NCI-H526 (cell line): ENCODE measurements around the gene HOXB8.

Source experiments
- DNase-seq, 2 experiments: peaks; one replicate each; lab custom pipeline; 2025; lab: John Stamatoyannopoulos, UW

The HOXB8 gene

DNA sequence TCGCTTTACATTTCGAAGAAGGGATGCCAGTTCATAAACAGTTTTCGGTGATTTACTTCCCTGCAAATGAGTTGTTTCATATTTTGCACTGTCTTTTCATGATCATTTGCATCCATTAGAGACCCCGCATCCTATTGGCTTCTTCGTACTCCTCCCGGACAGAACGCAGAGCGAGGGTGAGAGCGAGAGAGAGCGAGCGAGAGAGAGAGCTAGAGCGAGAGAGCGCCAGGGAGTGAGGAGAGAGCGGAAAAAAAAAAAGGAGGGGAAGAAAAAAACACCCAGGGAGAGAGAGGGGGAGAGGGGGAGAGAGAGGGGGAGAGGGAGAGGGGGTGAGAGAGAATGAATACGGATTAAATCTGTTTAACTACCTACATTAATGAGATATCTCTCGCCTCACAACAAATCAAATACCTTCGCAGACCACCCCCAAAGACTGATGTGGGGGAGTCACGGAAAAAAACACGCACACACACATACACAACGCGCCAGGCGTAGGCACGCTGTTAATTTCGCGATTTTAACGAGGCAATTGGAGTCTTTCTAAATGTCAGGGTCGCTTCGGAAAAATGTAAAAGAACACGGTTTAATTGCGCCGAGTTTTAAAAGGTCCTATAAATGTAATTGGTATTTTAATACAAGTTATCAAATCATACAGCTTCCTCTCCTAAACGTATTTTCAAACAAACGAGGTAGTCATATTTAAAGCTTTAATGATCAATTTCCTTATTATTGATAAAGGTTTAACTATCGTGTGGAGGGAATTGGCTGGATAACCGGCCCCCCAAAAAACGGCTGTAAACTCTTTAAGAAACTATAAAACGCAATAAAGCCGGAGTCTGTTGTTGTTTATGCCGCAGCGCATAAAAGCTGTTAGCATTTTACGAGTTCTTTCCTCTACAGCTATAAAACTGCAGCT, at the start of gene HOXB8:
HOXB8 (minus strand) TSS at position 246 of the 916 bp plus-strand sequence. CDS start 588 bp downstream, outside the sequence.
- DNase-seq = no peak

DNA sequence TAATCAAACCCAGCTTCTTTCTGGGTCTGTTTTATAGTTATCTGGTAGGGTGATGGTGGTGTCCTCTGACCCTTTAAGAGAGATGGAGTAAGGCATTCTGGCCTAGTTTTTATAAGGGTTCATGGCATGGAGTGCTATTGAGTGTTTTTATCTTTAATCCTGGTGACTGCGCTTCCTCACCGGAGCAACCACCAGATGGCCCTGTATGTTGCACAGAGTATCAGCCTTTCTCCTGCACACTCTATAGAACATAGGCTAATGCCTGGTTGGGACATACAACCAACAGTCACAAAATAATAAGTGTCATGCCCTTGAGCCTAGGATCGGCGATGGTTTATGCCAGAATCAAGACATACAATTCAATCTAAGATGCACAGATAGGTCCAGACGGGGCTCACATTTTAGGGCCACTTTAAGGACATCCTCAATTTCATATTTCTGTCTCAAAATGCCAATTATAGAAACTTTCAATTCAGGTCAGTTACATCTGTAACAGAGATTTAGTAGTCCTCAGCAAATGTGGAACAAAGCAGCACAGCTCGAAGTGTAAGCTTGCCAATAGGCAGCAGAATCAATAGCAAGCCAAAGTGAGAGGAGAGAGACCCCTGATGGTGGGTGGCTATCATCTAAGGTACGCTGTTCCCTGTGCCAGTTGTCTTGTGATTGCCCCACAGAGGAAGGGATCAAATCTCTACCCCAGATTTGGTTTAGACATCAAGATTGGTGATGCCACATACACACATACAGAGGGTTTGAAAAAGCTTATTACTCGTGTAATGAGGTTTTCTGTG, 48.2 kb upstream of the HOXB8 start:
- peak in 1 of 2 experiments; percentile 19 for DNase-seq

DNA sequence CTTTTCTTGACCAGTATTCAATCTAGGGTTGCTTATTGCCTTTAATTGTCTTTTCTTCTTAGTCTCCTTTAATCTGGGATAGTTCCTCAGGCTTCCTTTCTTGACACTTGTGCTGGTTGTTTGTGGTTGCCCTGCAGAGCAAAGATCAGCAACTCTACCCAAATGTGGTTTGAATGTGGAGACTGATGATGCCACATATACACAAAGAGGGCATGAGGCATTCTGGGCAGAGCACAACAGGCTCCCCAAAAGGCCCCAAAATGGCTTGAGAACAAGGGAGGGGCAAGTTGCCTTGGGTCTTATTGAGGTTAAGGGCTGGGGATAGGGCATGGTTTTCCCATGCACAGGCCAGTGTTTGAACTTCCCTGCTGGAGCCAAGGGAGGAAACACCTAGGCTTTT, 40.8 kb upstream of the HOXB8 start:
- no peak for DNase-seq

- no peak for DNase-seq
Measured at GRCh38 chr17:48649741-48650140, 34.6 kb upstream of the HOXB8 start.

- no peak for DNase-seq
Measured at GRCh38 chr17:48647963-48648245, 32.8 kb upstream of the HOXB8 start.

GRCh38 chr17:48647103-48647962, 32.2 kb upstream of the HOXB8 start:
- no peak for DNase-seq

GRCh38 chr17:48646183-48647102, 31.4 kb upstream of the HOXB8 start:
- DNase-seq = no peak

DNA sequence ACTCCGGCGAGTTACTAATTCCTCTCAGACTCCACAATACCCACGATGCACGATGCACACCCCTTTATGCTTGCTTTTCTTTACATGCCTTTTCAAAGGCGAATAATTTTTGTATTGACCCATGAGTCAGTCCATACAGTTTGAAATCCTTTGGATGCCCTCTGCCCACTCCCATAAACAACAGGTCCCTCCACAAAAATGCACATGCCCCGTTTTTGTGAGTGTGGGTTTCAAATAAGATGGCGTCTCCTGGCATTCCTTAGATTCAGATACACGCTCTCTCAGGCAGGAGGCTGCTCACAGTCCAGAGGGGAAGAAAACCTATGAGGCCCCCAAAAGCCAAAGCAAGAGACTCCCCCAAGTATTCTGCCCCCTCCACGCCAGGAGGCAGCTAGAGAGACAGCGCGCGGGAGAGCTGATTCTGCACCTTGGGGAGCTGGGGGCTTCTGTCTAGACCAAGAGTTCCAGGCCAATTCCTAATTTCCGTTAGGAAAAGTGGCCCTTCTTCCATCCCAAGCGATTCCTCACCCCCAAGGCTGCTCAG, 30.6 kb upstream of the HOXB8 start:
- DNase-seq = no peak

GRCh38 chr17:48644910-48645557, 29.9 kb upstream of the HOXB8 start:
- no peak for DNase-seq

GRCh38 chr17:48644159-48644558, 29.1 kb upstream of the HOXB8 start:
- DNase-seq = no peak

GRCh38 chr17:48643697-48644012, 28.6 kb upstream of the HOXB8 start:
- DNase-seq = no peak

DNA sequence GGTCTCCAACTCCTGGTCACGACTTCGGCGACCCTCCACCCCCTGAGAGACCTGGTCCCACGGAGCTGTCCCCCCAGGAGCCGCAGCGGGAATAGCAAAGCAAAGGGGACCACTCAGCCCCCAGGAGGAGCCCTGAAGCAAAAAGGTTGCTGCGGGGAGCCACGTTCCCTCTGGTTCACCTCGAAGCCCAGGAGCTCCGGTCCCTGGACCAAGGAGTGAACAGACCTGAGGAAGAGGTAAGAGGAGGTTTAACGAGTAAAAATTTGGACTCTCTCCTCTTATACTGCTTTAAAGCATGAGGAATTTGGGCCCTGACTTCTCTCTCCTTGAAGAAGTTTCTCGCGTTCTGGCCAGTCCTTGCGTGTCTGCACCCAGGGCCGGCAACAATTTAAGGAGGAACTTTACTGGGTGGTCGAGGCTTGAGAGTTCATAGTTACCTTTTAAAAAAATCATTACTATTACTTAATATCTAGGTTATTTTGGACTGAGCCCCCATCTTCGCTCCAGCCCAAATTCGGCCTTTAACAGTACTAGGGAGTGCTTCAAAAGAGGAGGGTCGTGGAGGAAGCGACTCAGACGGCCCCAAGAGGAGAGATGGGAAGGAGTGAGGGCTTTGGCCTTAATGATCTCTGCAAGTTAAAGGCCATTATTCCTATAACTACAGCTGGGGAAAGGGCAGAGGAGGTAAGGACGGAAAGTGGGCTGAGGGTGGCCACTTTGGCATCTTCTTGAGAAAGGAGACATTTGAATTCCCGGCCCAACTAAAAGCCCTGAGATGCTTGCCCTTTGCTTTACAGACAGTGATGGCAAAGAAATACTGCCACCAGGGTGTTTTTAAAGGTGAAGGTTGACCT, 28.0 kb upstream of the HOXB8 start:
- DNase-seq = no peak

DNA sequence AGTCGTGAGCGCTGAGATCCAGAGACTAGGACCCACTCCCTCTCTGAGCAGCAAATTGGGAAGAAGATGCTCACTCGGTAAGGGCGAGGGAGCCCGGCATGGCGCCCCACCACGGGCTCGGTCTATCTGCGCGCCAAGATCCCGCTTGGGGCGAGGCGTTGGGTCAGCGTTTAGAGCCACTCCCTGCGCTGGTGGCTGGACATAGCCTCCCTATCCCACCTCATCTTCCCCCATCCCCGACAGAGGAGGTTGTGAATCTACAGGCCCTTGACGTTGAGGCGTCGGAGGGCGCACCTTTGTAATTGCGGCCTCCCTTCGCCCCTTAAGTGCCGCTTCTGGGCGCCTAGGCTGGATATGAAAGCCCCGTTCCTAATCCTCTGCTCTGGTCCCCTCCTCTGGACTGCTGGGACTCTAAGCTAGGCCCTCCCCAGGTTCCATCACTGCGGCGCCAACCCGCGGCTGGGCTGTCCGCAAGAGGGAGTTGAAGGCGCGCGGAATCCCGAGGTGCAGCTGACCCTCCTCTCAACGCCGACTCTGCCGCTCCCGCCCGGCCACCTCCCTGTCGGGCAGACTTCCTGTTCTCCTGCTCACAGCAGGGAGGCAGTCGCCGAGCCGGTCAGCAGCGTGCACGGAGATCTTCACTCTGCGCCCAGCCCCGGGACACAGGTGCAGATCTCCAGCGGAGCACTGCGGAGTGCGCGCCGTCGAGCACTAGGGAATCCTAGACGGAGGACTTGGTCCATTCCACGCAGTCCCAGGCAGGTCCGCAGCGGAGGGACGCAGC, 27.2 kb upstream of the HOXB8 start:
- DNase-seq = no peak

GRCh38 chr17:48641541-48642058, 26.5 kb upstream of the HOXB8 start:
- no peak for DNase-seq

DNA sequence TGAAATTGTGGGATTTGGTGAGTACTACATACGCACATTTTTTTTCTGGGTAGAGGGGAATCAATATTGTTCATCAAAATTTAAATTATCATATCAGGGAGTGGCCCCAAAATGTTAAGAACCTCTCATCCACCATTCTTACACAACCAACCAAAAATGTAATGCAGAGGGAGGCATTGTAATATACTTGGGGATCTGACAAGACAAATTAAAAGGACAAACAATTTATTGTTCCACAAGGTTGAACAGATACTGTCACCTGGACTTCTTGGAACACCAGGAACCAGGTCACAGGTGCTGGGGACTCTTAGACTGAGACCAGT, 25.7 kb upstream of the HOXB8 start:
- DNase-seq = no peak

- DNase-seq = no peak
Measured at GRCh38 chr17:48639982-48640857, 25.1 kb upstream of the HOXB8 start.

DNA sequence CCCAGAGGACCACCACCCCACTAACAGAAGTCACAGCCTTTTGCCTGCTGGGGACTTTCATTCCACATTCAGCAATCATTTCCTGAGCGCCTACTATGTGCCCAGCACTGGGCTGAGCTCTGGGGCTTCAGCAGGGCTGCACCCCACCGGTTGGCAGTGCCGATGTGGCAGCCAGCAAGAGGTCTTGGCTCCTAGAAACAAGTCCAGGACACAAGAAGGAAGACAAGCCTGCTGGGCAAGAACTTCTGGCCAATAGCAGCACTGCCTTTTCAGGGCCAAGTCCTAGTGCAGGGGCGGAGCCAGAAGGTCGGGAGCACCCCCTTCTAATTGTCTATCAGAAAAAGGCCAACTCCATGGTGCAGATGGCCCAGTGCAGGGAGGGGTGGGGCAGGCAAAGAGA, 24.0 kb upstream of the HOXB8 start:
- DNase-seq = no peak
